BE2C (cell line): Measurements from ENCODE around the gene PCDH10.
A peak's percentile ranks its signal among the peaks of the same experiment; 100 is the strongest.

ENCODE experiments used
- DNase-seq: peaks from one replicate; pipeline ENCODE4 v3.0.0-alpha.2; 2020
- H3K27me3 ChIP-seq: fragments of 250-450 bp; sonication (Bioruptor Pico); 2 replicates; pipeline ENCODE4 v1.5.1; 2020; ENCODE audit warnings: mild to moderate bottlenecking
- H3K36me3 ChIP-seq: fragments of 250-450 bp; sonication (Bioruptor Pico); 2 replicates; pipeline ENCODE4 v1.5.1; 2020; ENCODE audit warnings: mild to moderate bottlenecking
- H3K4me1 ChIP-seq: fragments of 250-450 bp; sonication (Bioruptor Pico); 2 replicates; pipeline ENCODE4 v1.5.1; 2020
- H3K4me3 ChIP-seq: 2 replicates; pipeline ENCODE4 v1.5.1; 2011; ENCODE audit warnings: low read depth, low read length
- H3K9me3 ChIP-seq: fragments of 250-450 bp; sonication (Bioruptor Pico); 2 replicates; pipeline ENCODE4 v1.5.1; 2020
- TF ChIP-seq, protein P1 (sequence below): IDR thresholded peaks from 2 replicates; pipeline ENCODE4 v1.5.1; 2012; ENCODE audit warnings: mild to moderate bottlenecking, low read depth, low read length

The PCDH10 gene

DNA sequence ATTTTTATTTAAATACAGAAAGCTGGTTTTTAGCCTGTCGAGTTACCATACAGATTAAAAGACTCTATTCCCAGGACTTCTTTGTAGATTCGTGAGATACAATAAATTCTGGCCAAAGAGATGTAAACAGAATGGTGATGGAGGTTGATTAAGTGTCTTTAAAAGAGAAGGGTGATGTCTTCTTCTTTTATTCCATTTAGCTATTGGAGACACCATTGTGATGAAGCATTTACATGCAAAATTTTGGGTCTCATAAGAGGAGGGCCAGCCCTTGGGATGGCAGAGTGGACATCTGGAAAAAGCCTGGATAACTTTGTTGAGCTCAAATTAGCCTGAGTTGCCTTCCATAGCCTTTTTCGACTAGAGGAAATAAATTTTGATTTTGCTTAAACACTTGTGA is 21.6 kb upstream of the PCDH10 start:
- no peaks in the 10 kb centered on the region for H3K27me3 ChIP-seq
- TF ChIP-seq, protein P1, sequence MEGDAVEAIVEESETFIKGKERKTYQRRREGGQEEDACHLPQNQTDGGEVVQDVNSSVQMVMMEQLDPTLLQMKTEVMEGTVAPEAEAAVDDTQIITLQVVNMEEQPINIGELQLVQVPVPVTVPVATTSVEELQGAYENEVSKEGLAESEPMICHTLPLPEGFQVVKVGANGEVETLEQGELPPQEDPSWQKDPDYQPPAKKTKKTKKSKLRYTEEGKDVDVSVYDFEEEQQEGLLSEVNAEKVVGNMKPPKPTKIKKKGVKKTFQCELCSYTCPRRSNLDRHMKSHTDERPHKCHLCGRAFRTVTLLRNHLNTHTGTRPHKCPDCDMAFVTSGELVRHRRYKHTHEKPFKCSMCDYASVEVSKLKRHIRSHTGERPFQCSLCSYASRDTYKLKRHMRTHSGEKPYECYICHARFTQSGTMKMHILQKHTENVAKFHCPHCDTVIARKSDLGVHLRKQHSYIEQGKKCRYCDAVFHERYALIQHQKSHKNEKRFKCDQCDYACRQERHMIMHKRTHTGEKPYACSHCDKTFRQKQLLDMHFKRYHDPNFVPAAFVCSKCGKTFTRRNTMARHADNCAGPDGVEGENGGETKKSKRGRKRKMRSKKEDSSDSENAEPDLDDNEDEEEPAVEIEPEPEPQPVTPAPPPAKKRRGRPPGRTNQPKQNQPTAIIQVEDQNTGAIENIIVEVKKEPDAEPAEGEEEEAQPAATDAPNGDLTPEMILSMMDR: no peak
- H3K4me1 ChIP-seq: peaks cover 11% of the 10 kb centered on the region
- no peak overlapping the region for H3K4me3 ChIP-seq
- no peaks in the 10 kb centered on the region for H3K36me3 ChIP-seq
- no peaks in the 10 kb centered on the region for H3K9me3 ChIP-seq
- no peak for DNase-seq

DNA sequence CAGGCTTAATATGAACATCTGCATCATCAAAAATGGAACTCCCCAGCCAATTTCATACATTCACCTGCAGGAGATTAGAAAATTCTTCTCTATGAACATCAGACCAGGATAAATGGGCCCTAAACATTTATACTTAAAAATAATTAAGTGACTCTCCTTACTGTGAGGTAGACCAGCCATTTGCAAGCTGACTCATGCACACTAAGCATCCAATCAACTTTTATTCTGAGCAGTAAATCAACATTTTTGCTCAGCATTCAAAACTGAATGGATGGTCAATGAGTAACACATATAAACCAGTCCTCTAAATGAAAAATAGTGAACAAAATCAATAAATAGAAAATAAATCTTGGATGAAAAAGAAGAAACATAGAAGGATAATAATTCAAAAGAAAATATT is 19.9 kb upstream of the PCDH10 start:
- no peak for DNase-seq
- H3K27me3 ChIP-seq: no peaks in the 10 kb centered on the region
- TF ChIP-seq, protein P1: no peak

DNA sequence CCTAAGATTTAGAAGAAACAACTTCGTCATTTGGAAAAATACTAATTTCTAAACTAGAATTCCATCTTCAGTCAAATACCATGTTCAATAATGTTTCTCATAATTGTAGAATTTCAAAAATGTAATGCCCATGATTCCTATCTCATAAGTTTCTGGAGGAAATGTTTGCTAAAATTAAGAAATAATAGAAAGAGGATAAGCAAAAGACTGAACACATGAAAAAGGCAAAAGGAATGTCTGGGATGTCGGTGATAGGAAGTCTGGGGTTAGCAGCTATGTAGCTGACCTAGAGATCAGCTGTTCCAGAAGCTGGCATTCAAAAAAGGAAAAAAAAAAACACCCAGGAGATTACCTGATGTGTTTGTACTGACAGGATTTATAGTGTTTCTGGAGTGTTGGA is 18.9 kb upstream of the PCDH10 start:
- no peak for DNase-seq
- H3K27me3 ChIP-seq: no peaks in the 10 kb centered on the region
- peaks cover 11% of the 10 kb centered on the region for H3K4me1 ChIP-seq
- no peaks in the 10 kb centered on the region for H3K36me3 ChIP-seq
- H3K4me3 ChIP-seq: no peak overlapping the region
- no peaks in the 10 kb centered on the region for H3K9me3 ChIP-seq
- TF ChIP-seq, protein P1: no peak

More for the DNA sequence above, 19.9 kb upstream of the PCDH10 start:
- H3K9me3 ChIP-seq: no peaks in the 10 kb centered on the region
- no peaks in the 10 kb centered on the region for H3K36me3 ChIP-seq
- H3K4me3 ChIP-seq: no peak overlapping the region
- H3K4me1 ChIP-seq: peaks cover 11% of the 10 kb centered on the region

DNA sequence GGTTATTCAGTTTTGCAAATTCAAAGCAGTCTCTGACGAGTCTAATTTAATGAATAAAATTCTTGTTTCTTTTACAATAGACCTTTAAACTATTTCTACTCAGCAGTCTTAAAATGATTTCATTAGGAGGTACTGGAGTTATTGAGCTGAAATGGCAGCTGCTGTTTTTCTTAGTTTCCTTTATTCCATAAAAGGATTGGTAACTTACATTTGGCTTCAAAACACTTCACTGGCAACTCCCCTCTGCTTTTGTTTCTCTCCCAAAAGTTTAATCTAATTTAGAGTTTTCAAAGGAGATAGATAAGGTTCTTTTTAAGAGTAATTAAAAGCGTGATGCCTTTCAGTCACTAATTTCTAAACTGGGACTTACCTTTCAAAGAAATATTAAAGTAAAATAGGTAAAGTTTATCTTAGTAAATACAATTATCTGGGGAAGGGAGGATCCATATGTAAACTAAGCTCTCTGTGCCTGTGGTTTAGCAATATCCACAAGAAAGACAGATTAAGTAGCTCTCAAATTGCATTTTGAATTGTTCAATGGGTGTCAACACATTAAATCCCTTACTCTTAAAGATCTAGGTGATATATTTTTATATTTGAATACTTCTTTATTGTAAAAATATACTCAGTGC is 17.1 kb upstream of the PCDH10 start:
- TF ChIP-seq, protein P1: no peak
- H3K4me1 ChIP-seq: peaks cover 11% of the 10 kb centered on the region
- H3K36me3 ChIP-seq: no peaks in the 10 kb centered on the region
- no peak overlapping the region; the same call in 1 of the 2 replicates for H3K4me3 ChIP-seq
- DNase-seq: no peak
- no peaks in the 10 kb centered on the region for H3K9me3 ChIP-seq
- no peaks in the 10 kb centered on the region for H3K27me3 ChIP-seq

DNA sequence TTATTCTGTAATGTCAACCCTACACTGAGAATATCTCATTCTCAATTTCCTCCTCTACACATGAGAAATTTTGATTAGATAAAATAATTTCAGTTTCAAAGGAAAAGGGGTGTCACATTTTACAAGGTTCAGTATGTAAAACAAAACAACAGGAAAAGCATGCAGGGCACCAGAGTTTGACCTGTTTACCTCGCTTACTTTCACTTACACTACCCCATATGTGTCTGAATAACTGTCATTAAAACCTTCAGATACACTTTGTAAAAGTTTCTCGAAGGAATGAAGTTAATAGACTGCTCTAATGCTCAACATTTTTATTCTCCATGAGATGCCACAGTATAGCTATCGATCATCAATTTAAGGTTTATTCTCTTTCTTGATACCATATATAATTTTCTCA is 12.3 kb upstream of the PCDH10 start:
- DNase-seq: no peak

DNA sequence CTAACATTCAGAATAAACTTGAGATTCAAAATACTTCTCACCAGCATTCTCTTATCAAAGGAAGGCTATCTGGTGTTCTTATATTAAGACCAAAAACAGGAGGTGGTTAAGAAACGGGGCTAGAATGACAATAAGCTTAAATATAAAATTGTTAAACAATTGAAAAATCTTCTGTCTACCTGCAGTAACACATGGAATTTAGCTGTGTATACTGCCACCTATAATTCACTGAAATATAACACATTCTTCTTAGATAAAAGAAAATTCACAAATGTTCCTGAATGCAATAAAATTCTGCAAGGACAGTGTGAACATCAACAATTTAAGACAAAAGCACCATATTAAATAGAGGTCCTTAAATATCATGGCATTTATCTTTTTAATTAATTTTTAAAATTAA is 11.5 kb upstream of the PCDH10 start:
- no peak for DNase-seq
- TF ChIP-seq, protein P1: peak; percentile 30; the same call in 1 of the 2 replicates
- no peak overlapping the region for H3K4me3 ChIP-seq

More for the DNA sequence above, 12.3 kb upstream of the PCDH10 start:
- TF ChIP-seq, protein P1: no peak
- H3K4me3 ChIP-seq: no peak overlapping the region
- H3K4me1 ChIP-seq: peaks cover 6% of the 10 kb centered on the region
- no peaks in the 10 kb centered on the region for H3K9me3 ChIP-seq
- H3K27me3 ChIP-seq: no peaks in the 10 kb centered on the region
- no peaks in the 10 kb centered on the region for H3K36me3 ChIP-seq

More for the DNA sequence above, 11.5 kb upstream of the PCDH10 start:
- Histone ChIP-seq H3K36me3 (no peaks in the 10 kb centered on the region), H3K4me1 (no peaks in the 10 kb centered on the region), H3K9me3 (no peaks in the 10 kb centered on the region), H3K27me3 (no peaks in the 10 kb centered on the region)
